Measurements from ENCODE around the gene CDC42BPG.

- TF ChIP-seq POLR2A (IDR thresholded peaks at IDR 0.05; ENCODE audit: low read depth), result no peak
- TF ChIP-seq CTCF (IDR thresholded peaks at IDR 0.05), result no peak
- no peak for TF ChIP-seq EP300 (IDR thresholded peaks at IDR 0.05)
- TF ChIP-seq POLR2AphosphoS5 (IDR thresholded peaks at IDR 0.05), result no peak
These were observed 58.1 kb downstream of the CDC42BPG start for GRCh38 chr11:64786308-64786707.

Data from esophagus muscularis mucosa (tissue), 4 donors.